ENCODE data around the gene CACNA2D3.

CACNA2D3 gene

DNA sequence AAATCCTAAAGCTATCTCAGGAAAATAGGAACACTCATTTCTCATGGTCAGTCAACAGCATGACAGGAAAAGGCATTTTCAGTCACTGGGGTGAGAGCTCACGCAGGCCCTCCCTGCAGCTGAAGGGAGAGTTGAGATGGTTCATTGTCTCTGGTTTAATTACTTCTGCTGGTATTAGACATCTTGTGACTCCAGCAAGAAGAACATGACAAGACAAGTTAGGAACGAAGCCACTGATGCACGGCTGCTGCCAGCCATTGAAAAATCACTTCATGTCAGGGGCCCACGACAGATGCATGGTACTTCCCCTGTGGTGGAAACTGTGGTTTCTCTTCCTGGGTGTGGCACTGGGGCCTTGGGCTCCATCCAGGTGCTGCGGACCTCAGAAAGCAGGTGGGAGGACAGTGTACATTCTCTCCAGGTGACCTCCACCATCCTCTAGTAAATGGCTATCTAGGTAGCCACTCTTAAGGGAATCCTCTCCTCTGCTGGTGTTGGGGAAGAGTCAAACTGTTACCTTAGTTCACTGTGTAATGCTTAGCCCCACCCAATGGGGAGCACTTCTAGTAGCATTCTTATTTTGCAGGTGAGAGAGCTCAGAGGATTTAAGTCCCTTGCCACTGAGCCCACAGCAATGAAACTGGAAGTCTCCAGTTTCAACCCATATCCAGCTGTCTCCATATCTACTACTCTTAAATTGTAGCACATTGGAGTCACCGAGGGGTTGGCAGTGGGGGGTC, 531.3 kb downstream of the CACNA2D3 start:
- DNase-seq, result no peak

DNA sequence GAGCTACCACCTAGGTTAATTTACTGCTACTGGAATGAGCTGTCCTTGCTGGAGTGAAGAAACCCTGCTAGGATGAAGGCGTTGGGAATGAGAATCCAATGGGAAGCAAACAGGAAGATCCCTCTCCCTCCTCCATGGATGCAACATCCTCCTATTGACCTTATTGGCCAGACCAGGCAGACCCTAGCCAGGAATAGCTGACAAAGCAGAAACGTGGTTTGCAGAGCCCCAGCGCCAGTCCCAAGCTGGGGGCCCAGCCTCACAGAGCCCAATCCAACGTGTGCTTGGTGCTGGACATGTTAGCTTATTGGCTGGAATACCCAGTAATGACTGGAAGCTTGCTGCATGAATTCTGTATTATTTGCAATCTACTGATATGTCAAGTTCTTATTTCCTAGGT, 532.4 kb downstream of the CACNA2D3 start:
- DNase-seq, result no peak

DNA sequence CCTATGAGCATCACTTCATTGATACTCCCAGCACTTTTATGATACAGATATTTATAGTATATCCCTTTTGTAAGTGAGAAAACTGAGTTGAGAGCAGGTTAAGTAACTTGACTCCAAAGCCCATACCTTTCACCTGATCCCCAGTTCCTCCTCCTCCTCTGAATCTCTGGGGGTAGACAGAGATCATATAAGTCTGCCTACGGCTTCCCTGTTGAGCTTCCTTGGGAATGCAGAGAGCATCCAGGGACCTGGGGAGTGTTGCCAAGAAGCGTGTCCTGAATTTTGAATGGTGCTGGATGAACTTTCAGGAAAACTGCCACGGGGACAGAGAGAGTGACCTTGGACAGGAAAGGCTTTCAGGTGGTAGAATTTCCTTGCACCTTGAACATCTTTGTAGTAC, 537.0 kb downstream of the CACNA2D3 start:
- no peak for DNase-seq

DNA sequence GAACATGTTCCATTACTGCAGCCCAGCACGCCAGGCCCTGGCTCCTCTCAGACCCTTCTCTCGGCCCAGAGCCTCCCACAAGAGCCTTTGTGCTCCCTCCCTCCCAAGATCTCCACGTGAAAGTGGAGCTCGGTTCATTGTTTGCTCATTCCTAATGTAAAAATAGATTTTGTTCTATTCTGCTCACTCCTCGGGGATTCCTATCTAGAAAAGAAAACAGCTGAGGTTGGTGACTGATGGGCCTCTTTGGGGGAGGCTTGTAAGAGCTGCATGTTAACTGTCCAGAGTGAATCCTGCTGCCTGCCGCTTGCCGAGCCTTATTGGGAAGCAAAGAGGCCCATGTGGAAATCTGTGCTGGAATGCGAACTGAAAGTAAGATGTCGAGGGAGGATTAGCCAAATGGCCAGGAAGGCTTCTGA, 538.4 kb downstream of the CACNA2D3 start:
- DNase-seq, result no peak

DNA sequence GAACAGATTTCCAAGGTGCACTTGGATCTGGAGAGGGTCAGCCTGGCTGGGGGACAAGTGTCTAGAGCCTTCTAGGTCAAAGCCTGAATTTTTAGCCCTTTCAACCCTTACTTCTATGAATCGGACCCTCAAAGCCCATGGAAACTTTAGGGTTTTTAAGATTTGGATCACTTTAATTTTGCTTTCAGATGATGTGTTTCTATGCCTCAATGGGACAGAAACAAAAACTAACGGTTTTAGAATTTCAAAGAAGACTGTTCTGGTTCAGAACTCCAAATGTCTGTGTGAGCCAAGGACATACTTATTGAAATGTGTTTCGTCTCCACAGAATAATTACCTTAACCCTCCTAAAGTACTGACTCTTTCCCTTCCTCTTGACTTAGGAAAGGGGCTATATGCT, 538.8 kb downstream of the CACNA2D3 start:
- DNase-seq, result no peak

DNA sequence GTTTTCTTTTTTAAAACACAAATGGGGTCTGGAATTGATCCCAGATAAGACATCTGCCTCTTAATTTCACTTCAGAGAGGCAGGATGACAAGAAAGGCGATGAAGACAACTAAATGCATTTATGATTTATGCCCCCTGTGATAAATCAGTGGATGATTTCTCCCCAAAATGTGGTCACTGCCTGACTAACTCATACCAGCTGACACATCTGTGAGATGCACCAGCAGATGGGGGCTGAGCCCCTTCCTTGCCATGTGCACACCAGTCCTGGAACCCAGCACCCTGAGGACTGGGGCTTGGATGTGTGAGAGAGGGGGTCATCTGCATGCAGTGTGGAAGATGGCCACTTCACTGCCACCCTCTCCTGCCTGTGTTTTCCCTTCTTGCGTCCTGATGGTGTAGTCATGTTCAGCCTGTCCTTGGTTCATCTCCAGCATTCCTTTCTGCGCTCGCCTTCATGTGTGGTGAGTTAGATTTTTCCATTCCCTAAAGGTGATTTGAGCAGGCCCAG, 541.2 kb downstream of the CACNA2D3 start:
- no peak for DNase-seq

DNA sequence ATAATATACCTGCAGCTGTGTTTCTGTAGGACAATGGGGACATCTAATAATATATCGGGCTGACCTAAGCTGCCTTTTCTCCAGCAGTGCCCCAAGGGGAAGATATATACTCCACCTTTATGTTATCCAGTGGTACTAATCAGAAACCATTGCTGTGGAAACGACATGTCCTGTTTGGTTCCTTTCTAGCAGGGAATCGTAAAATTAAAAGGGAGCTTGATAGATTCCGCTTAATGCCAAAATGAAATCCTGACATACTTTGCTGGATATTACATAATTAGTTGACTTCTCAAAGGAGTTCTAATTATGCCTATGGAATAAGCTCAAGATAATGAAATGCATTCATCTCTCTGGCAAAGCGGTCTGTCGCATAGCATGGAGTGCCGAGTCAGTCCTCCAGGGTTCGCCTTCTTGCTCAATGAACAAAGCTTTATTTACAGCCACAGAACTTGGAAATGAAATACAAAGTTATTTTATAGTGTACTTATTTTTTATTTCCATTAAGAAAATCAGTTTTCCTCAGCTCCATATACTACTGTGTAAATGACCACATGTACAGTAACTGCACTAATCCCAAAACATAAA, 542.8 kb downstream of the CACNA2D3 start:
- no peak for DNase-seq

DNA sequence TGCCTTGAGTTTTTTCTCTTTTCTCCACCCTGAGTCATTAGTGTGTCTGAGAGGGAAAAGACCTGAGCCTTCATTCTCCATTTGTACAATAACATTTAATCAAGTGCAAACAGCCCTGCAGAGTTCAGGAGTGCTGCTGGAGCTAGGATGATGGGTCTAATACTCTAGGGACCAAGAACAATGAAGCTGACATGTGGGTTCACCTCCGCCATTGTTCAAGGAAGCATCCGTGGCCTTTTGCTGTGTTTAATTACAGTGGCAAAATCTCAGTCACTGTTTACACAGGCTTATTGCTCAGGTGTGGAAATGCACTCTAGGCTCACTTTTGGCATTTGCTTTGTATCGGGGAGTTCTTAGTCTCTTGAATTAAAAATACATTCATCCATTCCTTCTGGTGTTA, 545.9 kb downstream of the CACNA2D3 start:
- DNase-seq, result no peak

DNA sequence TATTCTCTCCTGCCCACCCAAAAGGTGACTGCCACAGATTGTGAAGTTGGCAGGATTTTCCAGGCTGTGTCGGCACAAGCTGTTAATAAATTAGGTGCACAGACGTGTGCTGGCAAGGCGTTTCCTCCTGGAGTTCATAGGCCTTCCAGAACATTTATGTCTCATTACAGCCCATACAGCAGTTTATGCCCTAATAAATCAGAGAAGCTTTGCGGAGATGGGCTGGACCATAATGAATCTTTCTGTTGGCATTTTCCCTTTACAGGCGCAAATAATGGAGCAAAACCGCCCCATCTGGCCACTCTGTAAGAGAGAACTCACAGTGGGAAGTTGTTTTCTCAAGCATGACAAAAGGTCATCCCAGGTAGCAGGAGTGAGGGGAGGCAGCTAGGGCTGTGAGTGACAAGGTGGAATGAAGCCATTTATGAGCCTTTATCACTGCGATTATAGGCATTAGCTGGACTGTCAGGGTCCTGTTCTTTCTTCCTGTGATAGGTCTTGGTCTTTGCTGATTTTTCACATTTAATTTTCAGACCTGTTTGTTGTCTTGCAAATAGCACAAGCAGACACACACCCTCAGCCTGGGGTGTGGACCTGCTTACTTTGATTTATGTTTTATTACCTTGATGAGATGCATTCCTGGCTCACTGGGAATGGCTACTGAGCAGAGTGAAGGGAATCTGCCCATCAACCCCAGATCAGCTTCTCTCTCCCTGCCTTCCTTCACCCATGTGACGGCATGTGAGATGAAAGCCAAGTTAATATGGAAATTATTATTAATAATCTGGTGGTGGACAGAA, 548.0 kb downstream of the CACNA2D3 start:
- no peak for DNase-seq

DNA sequence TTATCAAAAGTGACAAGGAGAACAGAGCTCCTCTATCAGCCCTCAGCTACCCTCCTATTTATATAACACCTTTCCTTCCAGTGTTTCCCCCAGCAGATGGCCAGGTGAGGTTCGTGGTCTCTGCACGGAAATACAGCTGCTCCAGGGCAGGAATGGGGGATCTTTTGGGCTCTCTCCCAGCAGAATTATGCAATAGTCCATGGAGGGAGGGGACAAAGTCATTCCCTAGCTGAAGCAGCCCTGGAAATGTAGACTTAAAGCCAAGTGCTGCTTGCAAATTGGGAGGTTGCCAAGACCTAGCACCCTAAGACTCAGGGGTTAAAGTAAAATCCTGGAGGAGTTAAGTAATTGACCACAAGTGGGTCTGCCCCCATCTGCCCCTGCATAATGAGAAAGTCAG, 549.2 kb downstream of the CACNA2D3 start:
- no peak for DNase-seq

DNA sequence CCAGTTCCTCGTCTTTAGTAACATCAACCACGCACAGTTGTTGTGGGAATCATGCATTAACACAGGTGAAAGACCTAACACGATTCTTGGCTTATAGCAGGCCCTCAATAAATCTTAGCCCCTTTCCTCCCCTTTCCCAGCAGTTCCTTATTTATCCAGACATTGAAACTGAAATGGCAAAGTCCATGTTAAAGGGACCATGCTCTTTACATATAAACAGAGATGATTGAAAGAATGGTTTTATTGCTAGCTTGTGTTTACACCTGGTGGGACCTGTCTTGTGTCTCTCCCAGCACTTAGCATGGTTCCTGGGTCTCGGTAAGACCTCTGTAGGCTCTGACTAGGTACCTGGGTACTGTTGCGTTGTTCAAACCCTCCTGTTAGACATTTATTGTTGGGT, 553.7 kb downstream of the CACNA2D3 start:
- DNase-seq, result no peak

DNA sequence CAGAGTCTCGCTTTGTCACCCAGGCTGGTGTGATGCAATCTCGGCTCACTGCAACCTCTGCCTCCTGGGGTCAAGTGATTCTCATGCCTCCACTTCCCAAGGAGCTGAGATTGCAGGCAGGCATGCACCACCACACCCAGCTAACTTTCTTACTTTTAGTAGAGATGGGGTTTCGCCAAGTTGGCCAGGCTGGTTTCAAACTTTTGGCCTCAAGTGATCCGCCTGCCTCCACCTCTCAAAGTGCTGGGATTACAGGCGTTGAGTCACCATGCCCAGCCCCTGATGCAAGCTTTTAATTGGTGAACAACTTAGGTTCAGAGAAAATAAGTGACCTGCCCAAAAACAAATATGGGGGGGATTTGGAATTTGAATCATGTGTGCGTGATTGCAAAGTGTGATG, 559.4 kb downstream of the CACNA2D3 start:
- no peak for DNase-seq

DNA sequence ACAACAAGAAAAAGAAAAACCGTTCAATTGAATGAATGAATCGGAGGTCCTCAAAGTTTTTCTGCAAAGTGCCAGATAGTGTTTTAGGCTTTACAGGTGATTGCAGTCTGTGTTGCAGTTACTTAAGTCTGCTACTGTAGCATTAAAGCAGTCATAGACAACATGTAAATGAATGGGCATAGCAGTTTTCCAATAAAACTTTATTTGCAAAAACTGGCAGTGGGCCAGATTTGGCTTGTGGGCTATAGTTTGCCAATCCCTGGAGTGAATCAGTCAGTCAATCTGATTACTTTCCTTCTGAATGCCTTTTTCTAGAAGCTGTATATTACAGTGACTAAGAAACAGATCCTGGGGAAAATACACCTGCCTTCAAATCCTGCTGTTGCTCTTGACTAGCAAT, 562.9 kb downstream of the CACNA2D3 start:
- no peak for DNase-seq

DNA sequence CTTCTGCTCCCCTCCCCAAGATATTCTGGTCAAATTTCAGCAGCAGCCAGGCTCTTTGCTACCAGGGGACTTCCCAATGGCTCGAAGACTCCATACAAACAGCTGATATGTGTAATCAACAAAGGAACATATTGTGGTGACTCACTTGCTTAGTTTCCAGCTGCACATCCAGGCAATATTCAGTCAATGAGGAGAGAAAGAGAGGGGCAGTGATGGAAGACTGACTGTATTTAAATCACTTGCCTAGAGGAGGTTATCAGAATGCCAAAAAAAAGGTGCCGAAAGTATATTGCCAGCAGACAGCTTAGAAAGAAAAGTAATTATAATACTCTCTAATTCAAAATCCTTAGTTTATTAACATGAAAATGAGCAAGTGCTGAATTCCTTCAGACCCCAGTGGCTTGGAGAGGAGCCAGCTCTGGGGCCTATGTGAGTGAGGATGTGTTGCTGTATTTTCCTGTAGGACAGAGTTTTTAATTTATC, 569.0 kb downstream of the CACNA2D3 start:
- no peak for DNase-seq

DNA sequence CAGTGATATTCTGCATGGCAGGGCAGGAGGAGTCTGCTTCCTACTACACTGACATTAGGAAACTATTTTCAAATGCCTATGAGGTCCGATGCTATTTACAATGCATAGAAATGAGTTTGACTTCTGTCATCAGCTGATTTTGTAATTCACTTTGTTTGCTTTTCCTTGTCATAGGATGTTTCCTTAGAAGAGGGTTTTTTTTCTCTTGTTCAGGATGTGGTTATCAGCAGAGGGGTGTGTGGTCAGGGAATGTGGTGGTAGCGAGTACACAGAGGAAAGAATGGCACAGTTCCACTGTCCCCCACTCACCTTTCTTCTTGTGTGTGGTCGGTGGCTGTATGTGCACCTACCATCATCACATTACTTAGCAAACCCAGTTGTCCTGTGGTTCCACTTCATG, 574.0 kb downstream of the CACNA2D3 start:
- no peak for DNase-seq

DNA sequence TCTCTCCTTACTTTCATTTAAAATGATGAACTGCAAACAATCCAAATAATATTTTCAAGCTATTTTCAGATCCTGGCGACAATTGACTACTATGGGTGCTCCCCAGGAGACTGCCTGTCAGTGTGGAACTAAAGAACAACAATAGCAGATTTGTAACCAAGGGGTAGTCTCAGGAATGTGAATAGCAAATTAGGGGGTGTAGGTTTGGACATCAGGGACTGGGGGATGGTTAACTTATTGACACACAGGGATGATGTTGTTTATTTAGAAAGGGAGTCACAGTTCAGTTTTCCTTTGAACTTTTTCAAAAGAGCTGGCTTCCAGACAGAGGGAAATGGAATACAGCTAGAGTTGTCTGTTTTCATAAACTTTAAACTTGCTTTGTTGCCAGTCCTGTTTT, 575.7 kb downstream of the CACNA2D3 start:
- no peak for DNase-seq

DNA sequence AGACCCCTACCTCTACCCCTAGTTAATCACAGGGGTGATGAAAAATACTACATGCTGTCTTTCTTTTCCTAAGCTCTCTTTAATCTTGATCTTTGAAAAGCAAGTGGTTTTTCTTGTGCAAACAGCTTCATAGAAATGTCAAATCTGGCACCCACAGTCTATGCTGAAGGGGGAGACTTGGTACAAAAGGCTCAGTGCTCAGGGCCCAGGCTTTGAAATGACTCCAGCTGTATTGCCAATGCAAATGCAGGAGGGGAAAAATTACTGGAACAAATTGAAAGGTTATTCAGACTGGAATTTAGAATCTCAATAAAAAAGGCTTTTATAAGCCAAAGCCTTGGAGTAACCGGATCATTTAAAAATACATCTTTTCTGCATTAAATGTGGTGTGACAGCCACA, 581.6 kb downstream of the CACNA2D3 start:
- DNase-seq, result no peak

DNA sequence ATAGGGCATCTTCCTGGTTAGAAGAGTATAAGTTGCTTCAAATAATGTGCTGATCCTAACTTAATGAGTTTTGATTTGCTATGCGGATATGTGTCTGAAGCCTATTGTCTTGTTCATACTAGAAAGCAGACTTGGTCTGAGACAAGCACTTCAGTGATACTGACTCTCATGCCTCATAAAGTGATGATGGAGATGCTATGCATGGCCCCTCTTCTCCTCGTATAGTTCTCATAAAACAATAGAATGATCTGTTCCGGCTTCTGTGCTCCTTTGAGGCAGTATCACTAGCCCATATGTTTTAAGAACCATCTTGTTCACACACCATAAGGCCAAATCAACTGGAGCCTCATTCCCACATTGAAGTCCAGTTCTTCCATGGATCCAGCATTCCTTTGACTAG, 583.4 kb downstream of the CACNA2D3 start:
- no peak for DNase-seq

DNA sequence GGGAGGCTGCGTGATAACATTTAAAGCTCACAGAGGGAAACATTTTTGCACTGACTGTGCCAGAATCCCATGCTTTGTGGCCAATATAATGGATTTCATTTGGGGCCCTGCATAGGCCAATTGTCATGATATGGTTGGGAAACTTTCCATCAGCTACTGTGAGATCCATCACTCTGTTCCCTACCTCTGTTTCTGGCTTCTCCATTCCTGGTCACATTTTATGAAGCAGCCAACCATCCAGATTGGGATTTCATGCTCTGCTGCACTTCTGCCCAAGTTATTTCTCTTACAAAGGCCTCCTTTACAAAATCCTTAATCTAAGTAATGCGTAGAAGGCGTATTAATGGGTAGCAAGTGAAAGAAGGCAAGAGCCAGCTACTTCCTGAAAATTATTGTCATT, 584.4 kb downstream of the CACNA2D3 start:
- DNase-seq, result no peak

DNA sequence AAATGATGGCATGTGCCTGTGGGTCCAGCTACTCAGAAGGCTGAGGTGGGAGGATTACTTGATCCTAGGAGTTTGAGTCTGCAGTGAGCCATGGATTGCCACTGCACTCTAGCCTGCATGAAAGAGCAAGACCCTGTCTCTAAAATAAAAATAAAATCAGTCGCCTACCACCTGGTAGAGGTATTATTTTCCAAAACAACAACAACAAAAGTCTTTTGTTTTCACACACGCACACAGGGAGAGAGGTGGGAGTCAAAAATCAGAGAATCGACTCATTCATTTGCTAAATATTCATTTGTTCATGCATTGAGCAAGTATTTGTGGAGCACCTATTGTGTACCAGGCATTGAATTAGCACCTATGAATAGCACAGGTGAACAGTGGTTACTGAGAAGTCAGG, 587.4 kb downstream of the CACNA2D3 start:
- no peak for DNase-seq

DNA sequence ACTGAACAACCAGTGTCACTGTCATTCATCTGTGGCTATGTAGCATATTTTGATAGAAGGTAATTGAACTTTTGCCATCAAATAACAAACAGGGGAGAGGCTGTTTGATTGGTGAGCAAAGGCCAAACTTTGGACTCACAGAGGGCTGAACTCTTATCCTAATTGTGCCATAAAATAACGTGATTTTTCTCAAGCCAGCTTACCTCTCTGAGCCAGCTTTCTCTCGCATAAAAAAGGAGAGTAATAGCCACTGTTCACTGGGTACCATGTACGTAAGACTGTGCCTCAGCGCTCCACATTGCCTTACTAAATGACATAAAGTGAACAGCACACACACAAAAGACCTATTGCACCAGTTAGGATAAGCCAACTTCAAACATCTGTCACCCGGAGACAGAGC, 588.6 kb downstream of the CACNA2D3 start:
- DNase-seq, result no peak

DNA sequence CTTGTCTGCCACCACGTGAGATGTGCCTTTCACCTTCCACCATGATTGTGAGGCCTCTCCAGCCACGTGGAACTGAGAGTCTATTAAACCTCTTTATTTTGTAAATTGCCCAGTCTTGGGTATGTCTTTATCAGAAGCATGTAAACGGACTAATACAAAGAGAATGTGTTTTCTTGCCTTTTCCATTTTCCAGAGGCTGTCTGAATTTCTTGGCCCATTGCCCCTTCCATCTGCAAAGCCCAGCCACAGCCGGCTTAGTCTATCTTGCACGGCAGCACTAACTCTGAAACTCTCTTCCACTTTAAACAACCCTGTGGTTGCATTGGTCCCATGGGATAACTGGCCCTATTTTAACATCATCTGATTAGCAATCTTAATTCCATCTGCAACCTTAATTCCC, 590.2 kb downstream of the CACNA2D3 start:
- no peak for DNase-seq

DNA sequence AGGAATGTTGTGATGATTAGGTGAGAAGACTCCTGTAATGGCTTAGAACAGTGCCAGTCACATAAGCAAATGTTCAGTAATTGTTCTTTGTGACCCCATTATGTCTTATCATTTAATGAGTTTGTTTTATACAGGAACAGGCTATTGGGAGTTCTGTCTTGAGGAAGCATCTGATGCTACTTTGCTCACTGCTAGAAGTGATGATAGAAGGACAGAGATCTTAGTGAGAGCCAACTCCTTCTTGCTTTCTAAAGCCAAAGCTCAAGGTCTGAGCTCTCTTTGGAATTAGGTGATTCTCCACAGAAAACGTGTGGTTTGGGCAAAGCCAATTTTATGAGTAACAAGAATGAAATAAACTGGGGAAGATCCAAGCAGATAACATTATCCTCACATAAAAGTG, 590.7 kb downstream of the CACNA2D3 start:
- no peak for DNase-seq

DNA sequence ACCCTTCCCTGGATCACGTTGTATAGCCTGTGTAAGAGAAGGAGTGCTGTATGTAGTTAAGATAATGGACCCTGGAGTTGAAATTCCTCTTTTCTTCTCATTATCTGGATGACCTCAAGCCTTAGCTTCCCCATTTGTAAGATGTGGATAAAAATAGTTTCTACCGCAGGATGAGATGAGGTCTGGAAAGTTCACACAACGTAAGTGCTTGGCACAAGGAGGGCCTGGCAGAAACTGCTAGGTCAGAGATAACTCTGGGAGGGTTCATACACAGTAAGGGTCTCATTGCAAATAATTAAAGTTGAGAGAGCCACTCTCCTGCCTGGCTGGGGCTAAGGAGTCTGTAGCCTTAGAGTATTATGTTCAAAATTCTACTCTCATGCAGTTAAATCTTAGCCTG, 591.1 kb downstream of the CACNA2D3 start:
- DNase-seq, result no peak

Data from GF-D8 (cell line).